Measurements from ENCODE around the gene TAF3. TPM values are rescaled to one million over a fixed set of nuclear protein-coding genes. Genes with fewer than 3 reads are reported as not detected.

Gene TAF3
- polyA plus RNA-seq (2013, experiment 1 of 2), result 12.7 TPM
- 13.1 TPM for polyA plus RNA-seq (2013, experiment 2 of 2)

- peak within 1 kb of the TSS; percentile 91 for H3K9ac ChIP-seq (ENCODE audit: low read depth, low read length, poor library complexity)
- peaks cover 2% of the 10 kb centered on the region for H3K79me1 ChIP-seq (ENCODE audit: low read depth, low read length)
- no peak within 1 kb of the TSS for H2BK12ac ChIP-seq (ENCODE audit: low read length)
- peak within 1 kb of the TSS; percentile 96 for H2AFZ ChIP-seq (ENCODE audit: low read length)
- no peak within 1 kb of the TSS for H3K27ac ChIP-seq (replicated peaks; ENCODE audit: low read length)
- H3K36me3 ChIP-seq (replicated peaks in 1 of 2; ENCODE audit: control insufficient read depth in 2 of 2, insufficient read depth in 2 of 2, low read length in 2 of 2), result peaks cover 0 to 32% of the 10 kb centered on the region in 2 donors
- H3K4me3 ChIP-seq (ENCODE audit: low read length in 2 of 2), result peak within 1 kb of the TSS; percentile 96 to 97
- no peak within 1 kb of the TSS for H4K91ac ChIP-seq (ENCODE audit: low read depth, low read length, poor library complexity)
- H3K4ac ChIP-seq (ENCODE audit: low read length), result no peak within 1 kb of the TSS
- peak; percentile 82 for DNase-seq (ENCODE audit: low spot score)
- peak within 1 kb of the TSS; percentile 72 for H3K14ac ChIP-seq (ENCODE audit: low read length)
- peaks cover 0 to 4% (median 3%) of the 10 kb centered on the region in 3 experiments for H3K27me3 ChIP-seq (ENCODE audit: control insufficient read depth in 3 of 3, insufficient read depth in 3 of 3, low read depth in 1 of 3, low read length in 3 of 3)
- peaks cover 2 to 3% of the 10 kb centered on the region in 2 donors for H3K4me1 ChIP-seq (ENCODE audit: control insufficient read depth in 2 of 2, insufficient read depth in 1 of 2, low read depth in 1 of 2, low read length in 2 of 2)
- WGBS, 2 donors (ENCODE audit: extremely low coverage in 2 of 2, insufficient read length in 2 of 2, insufficient replicate concordance in 1 of 2), result no CpG with 5 or more reads among the region's 77 CpGs
- H2AK5ac ChIP-seq (ENCODE audit: low read depth, low read length), result no peak within 1 kb of the TSS
- peak within 1 kb of the TSS; percentile 84 for H3K4me2 ChIP-seq (ENCODE audit: insufficient read depth, low read length, poor library complexity, severe bottlenecking)
- H4K8ac ChIP-seq (ENCODE audit: low read depth, low read length), result no peak within 1 kb of the TSS
- no peak within 1 kb of the TSS for H2BK120ac ChIP-seq (ENCODE audit: low read depth, low read length)
- H3K9me3 ChIP-seq (replicated peaks in 1 of 2; ENCODE audit: control insufficient read depth in 2 of 2, insufficient read depth in 1 of 2, low read depth in 1 of 2, low read length in 2 of 2), result no peaks in the 10 kb centered on the region
- peak within 1 kb of the TSS; percentile 66 for H3K18ac ChIP-seq (ENCODE audit: low read length)
- H2BK15ac ChIP-seq (ENCODE audit: low read length), result no peak within 1 kb of the TSS
- peak within 1 kb of the TSS; percentile 97 for H2BK5ac ChIP-seq (ENCODE audit: low read length)
- peak within 1 kb of the TSS; percentile 93 for H3K23ac ChIP-seq (ENCODE audit: low read depth, low read length, poor library complexity)
Observed at GRCh38 chr10:7818295-7819120, at the start of gene TAF3. Gene TAF3 (plus strand): TSS chr10:7818505. CDS start chr10:7818710, 205 bp downstream.

DNA sequence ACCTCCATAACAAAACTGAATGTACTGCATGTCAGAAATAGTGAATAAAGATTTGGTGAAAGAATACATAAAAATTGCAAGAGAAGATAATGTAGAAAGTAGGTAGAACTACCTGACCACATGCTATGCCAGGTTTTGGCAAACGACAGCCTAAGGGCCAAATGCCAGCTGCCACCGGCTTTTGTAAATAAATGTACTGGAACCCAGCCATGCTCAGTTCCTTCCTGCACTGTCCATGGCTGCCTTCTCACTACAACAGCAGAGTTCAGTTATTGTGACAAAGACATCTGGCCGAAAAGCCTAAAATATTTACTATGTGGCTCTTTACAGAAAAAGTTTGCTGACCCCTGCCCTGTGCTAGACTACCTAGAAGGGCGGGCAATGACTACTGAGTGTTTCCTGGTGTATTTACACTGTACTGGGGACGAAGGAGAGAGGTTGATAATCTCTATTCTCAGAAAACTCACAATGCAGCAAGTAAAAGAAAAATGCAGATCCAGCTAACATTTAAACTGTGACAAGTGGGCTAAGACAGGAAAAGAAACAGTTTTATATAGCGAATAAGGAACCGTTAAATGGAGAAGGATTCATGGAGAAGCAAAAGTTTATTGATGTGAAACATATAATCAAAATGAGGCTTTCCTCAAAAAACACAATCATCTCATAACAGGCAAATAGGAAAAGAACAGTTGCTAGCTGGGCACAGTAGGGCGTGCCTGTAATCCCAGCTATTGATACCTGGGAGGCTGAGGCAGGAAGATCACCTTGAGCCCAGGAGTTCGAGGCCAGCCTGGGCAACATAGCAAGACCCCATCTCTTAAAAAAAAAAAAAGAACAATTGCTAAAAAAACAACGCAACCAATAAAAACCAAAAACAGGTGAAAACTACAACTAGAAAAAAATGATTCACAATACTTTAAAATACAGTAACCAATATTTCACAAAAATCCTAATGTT is 44.2 kb upstream of the TAF3 start:
- no peak for DNase-seq (ENCODE audit: low spot score)
- no peak overlapping the region for H2BK5ac ChIP-seq (ENCODE audit: low read length)
- H4K8ac ChIP-seq (ENCODE audit: low read depth, low read length), result no peak overlapping the region
- H3K14ac ChIP-seq (ENCODE audit: low read length), result no peak overlapping the region
- H3K4me2 ChIP-seq (ENCODE audit: insufficient read depth, low read length, poor library complexity, severe bottlenecking), result no peak overlapping the region
- H3K18ac ChIP-seq (ENCODE audit: low read length), result no peak overlapping the region
- H2AK5ac ChIP-seq (ENCODE audit: low read depth, low read length), result no peak overlapping the region
- no peak overlapping the region for H3K9ac ChIP-seq (ENCODE audit: low read depth, low read length, poor library complexity)
- H3K27ac ChIP-seq (replicated peaks; ENCODE audit: low read length), result no peak overlapping the region
- H3K79me1 ChIP-seq (ENCODE audit: low read depth, low read length), result no peaks in the 10 kb centered on the region
- H3K27me3 ChIP-seq (ENCODE audit: control insufficient read depth in 3 of 3, insufficient read depth in 3 of 3, low read depth in 1 of 3, low read length in 3 of 3), result no peaks in the 10 kb centered on the region
- no peak overlapping the region for H3K4ac ChIP-seq (ENCODE audit: low read length)
- H3K4me1 ChIP-seq (ENCODE audit: control insufficient read depth in 2 of 2, insufficient read depth in 1 of 2, low read depth in 1 of 2, low read length in 2 of 2), result no peaks in the 10 kb centered on the region
- peaks cover 18 to 95% of the 10 kb centered on the region in 2 donors for H3K36me3 ChIP-seq (replicated peaks in 1 of 2; ENCODE audit: control insufficient read depth in 2 of 2, insufficient read depth in 2 of 2, low read length in 2 of 2)
- no peak overlapping the region for H2AFZ ChIP-seq (ENCODE audit: low read length)
- H2BK12ac ChIP-seq (ENCODE audit: low read length), result no peak overlapping the region
- WGBS, 2 donors (ENCODE audit: extremely low coverage in 2 of 2, insufficient read length in 2 of 2, insufficient replicate concordance in 1 of 2), result no CpG with 5 or more reads among the region's 10 CpGs
- no peak overlapping the region for H3K23ac ChIP-seq (ENCODE audit: low read depth, low read length, poor library complexity)
- no peaks in the 10 kb centered on the region for H3K9me3 ChIP-seq (replicated peaks in 1 of 2; ENCODE audit: control insufficient read depth in 2 of 2, insufficient read depth in 1 of 2, low read depth in 1 of 2, low read length in 2 of 2)
- H2BK15ac ChIP-seq (ENCODE audit: low read length), result no peak overlapping the region
- H2BK120ac ChIP-seq (ENCODE audit: low read depth, low read length), result no peak overlapping the region
- H4K91ac ChIP-seq (ENCODE audit: low read depth, low read length, poor library complexity), result no peak overlapping the region
- no peak overlapping the region for H3K4me3 ChIP-seq (ENCODE audit: low read length in 2 of 2)

- Histone ChIP-seq H3K9me3 (replicated peaks in 1 of 2; ENCODE audit: control insufficient read depth in 2 of 2, insufficient read depth in 1 of 2, low read depth in 1 of 2, low read length in 2 of 2) (no peaks in the 10 kb centered on the region), H3K4me2 (ENCODE audit: insufficient read depth, low read length, poor library complexity, severe bottlenecking) (no peak overlapping the region), H3K23ac (ENCODE audit: low read depth, low read length, poor library complexity) (no peak overlapping the region), H3K27me3 (ENCODE audit: control insufficient read depth in 3 of 3, insufficient read depth in 3 of 3, low read depth in 1 of 3, low read length in 3 of 3) (no peaks in the 10 kb centered on the region), H3K9ac (ENCODE audit: low read depth, low read length, poor library complexity) (no peak overlapping the region), H3K4me1 (ENCODE audit: control insufficient read depth in 2 of 2, insufficient read depth in 1 of 2, low read depth in 1 of 2, low read length in 2 of 2) (no peaks in the 10 kb centered on the region), H2BK5ac (ENCODE audit: low read length) (no peak overlapping the region), H3K14ac (ENCODE audit: low read length) (no peak overlapping the region), H3K4ac (ENCODE audit: low read length) (no peak overlapping the region), H3K4me3 (ENCODE audit: low read length in 2 of 2) (no peak overlapping the region), H2BK120ac (ENCODE audit: low read depth, low read length) (no peak overlapping the region), H3K27ac (replicated peaks; ENCODE audit: low read length) (no peak overlapping the region), H4K91ac (ENCODE audit: low read depth, low read length, poor library complexity) (no peak overlapping the region), H3K18ac (ENCODE audit: low read length) (no peak overlapping the region), H3K79me1 (ENCODE audit: low read depth, low read length) (no peaks in the 10 kb centered on the region), H4K8ac (ENCODE audit: low read depth, low read length) (no peak overlapping the region), H2BK12ac (ENCODE audit: low read length) (no peak overlapping the region), H2AK5ac (ENCODE audit: low read depth, low read length) (no peak overlapping the region), H2BK15ac (ENCODE audit: low read length) (no peak overlapping the region), H3K36me3 (replicated peaks in 1 of 2; ENCODE audit: control insufficient read depth in 2 of 2, insufficient read depth in 2 of 2, low read length in 2 of 2) (peaks cover 12 to 97% of the 10 kb centered on the region in 2 donors), H2AFZ (ENCODE audit: low read length) (no peak overlapping the region)
- no peak for DNase-seq (ENCODE audit: low spot score)
- WGBS, 2 donors (ENCODE audit: extremely low coverage in 2 of 2, insufficient read length in 2 of 2, insufficient replicate concordance in 1 of 2), result no CpG with 5 or more reads among the region's 2 CpGs
Observed at GRCh38 chr10:7776777-7777176, 41.5 kb upstream of the TAF3 start.

Measured in neuronal stem cell (in vitro differentiated cells).